Stimulated activated naive CD4-positive, alpha-beta T cell treated with Interleukin-2 at 50 U/mL for 16 hours (primary cell): ENCODE data around the gene JMJD1C.

Source experiments
- DNase-seq: peaks from one replicate; lab custom pipeline; 2025; lab: John Stamatoyannopoulos, UW

Gene JMJD1C

GRCh38 chr10:63213489-63213888 is 252.3 kb downstream of the JMJD1C start:
- DNase-seq = no peak

- DNase-seq = no peak
Measured at GRCh38 chr10:63210611-63211196, 255.1 kb downstream of the JMJD1C start.

GRCh38 chr10:63209705-63210104 is 256.1 kb downstream of the JMJD1C start:
- no peak for DNase-seq

GRCh38 chr10:63208986-63209385 is 256.8 kb downstream of the JMJD1C start:
- no peak for DNase-seq

- no peak for DNase-seq
Measured at GRCh38 chr10:63206997-63207811, 258.6 kb downstream of the JMJD1C start.

- DNase-seq = no peak
Measured at GRCh38 chr10:63206576-63206975, 259.2 kb downstream of the JMJD1C start.

GRCh38 chr10:63205421-63205820 is 260.4 kb downstream of the JMJD1C start:
- no peak for DNase-seq

- no peak for DNase-seq
Measured at GRCh38 chr10:63204667-63205391, 260.9 kb downstream of the JMJD1C start.

GRCh38 chr10:63201118-63201517 is 264.7 kb downstream of the JMJD1C start:
- DNase-seq = no peak

GRCh38 chr10:63200431-63200830 is 265.3 kb downstream of the JMJD1C start:
- DNase-seq = no peak

GRCh38 chr10:63199716-63200115 is 266.1 kb downstream of the JMJD1C start:
- DNase-seq = no peak

- DNase-seq = no peak
Measured at GRCh38 chr10:63197344-63198092, 268.3 kb downstream of the JMJD1C start.

GRCh38 chr10:63192826-63193225 is 273.0 kb downstream of the JMJD1C start:
- DNase-seq = no peak

- DNase-seq = no peak
Measured at GRCh38 chr10:63175534-63175933, 290.2 kb downstream of the JMJD1C start.

GRCh38 chr10:63173468-63174232 is 292.1 kb downstream of the JMJD1C start:
- no peak for DNase-seq

GRCh38 chr10:63171926-63172325 is 293.9 kb downstream of the JMJD1C start:
- no peak for DNase-seq

GRCh38 chr10:63171255-63171855 is 294.4 kb downstream of the JMJD1C start:
- no peak for DNase-seq

GRCh38 chr10:63169624-63170023 is 296.2 kb downstream of the JMJD1C start:
- no peak for DNase-seq

GRCh38 chr10:63168821-63169462 is 296.8 kb downstream of the JMJD1C start:
- no peak for DNase-seq

GRCh38 chr10:63166742-63167258 is 299.0 kb downstream of the JMJD1C start:
- no peak for DNase-seq
